Activated T-cell treated with anti-CD3 and anti-CD28 coated beads, Interleukin-2, amount 50 U/mL, for 24 hours (primary cell): Measurements from ENCODE around the gene GAPDHS.

Source experiments
- DNase-seq: peaks from one replicate; pipeline ENCODE4 v3.0.0-alpha.2; 2020
- H3K27ac Mint-ChIP-seq: 2 replicates; pipeline ENCODE4 v1.8.0; 2020; ENCODE audit warnings: mild to moderate bottlenecking, mixed read lengths
- H3K27me3 Mint-ChIP-seq: 2 replicates; pipeline ENCODE4 v1.8.0; 2020; ENCODE audit warnings: mixed read lengths
- H3K36me3 Mint-ChIP-seq: 2 replicates; pipeline ENCODE4 v1.8.0; 2020; ENCODE audit warnings: low read depth, mixed read lengths
- H3K4me1 Mint-ChIP-seq: 2 replicates; pipeline ENCODE4 v1.8.0; 2020; ENCODE audit warnings: low read depth, mixed read lengths
- H3K4me3 Mint-ChIP-seq: 2 replicates; pipeline ENCODE4 v1.8.0; 2020; ENCODE audit warnings: mild to moderate bottlenecking, moderate library complexity, mixed read lengths
- H3K9me3 Mint-ChIP-seq: 2 replicates; pipeline ENCODE4 v1.8.0; 2020; ENCODE audit warnings: mixed read lengths

Gene GAPDHS

GRCh38 chr19:35565016-35565856 lies 32.0 kb downstream of the GAPDHS start:
- H3K9me3 Mint-ChIP-seq, result no peaks in the 10 kb centered on the region
- no peaks in the 10 kb centered on the region for H3K36me3 Mint-ChIP-seq
- H3K4me1 Mint-ChIP-seq, result no peaks in the 10 kb centered on the region
- H3K27ac Mint-ChIP-seq, result no peak overlapping the region
- DNase-seq, result no peak
- peaks cover 66% of the 10 kb centered on the region for H3K27me3 Mint-ChIP-seq
- H3K4me3 Mint-ChIP-seq, result no peak overlapping the region

- Mint-ChIP-seq H3K27ac (no peak overlapping the region), H3K4me1 (peaks cover 2% of the 10 kb centered on the region), H3K36me3 (no peaks in the 10 kb centered on the region), H3K27me3 (peaks cover 61% of the 10 kb centered on the region), H3K4me3 (no peak overlapping the region), H3K9me3 (no peaks in the 10 kb centered on the region)
- no peak for DNase-seq
These were observed 33.5 kb downstream of the GAPDHS start for GRCh38 chr19:35566738-35567137.

GRCh38 chr19:35569281-35569781 lies 36.1 kb downstream of the GAPDHS start:
- H3K27ac Mint-ChIP-seq, result no peak overlapping the region
- H3K9me3 Mint-ChIP-seq, result peaks cover 2% of the 10 kb centered on the region
- peaks cover 41% of the 10 kb centered on the region for H3K27me3 Mint-ChIP-seq

GRCh38 chr19:35571406-35571965 lies 38.2 kb downstream of the GAPDHS start:
- no peak overlapping the region for H3K27ac Mint-ChIP-seq
- peaks cover 2% of the 10 kb centered on the region for H3K4me1 Mint-ChIP-seq
- DNase-seq, result no peak
- peaks cover 28% of the 10 kb centered on the region for H3K27me3 Mint-ChIP-seq
- no peaks in the 10 kb centered on the region for H3K36me3 Mint-ChIP-seq
- no peak overlapping the region for H3K4me3 Mint-ChIP-seq
- H3K9me3 Mint-ChIP-seq, result peaks cover 19% of the 10 kb centered on the region

More at GRCh38 chr19:35569281-35569781, 36.1 kb downstream of the GAPDHS start:
- no peak for DNase-seq
- no peaks in the 10 kb centered on the region for H3K36me3 Mint-ChIP-seq
- H3K4me3 Mint-ChIP-seq, result no peak overlapping the region
- peaks cover 2% of the 10 kb centered on the region for H3K4me1 Mint-ChIP-seq

GRCh38 chr19:35577918-35578317 lies 44.7 kb downstream of the GAPDHS start:
- H3K27ac Mint-ChIP-seq, result no peak overlapping the region
- DNase-seq, result no peak
- H3K4me3 Mint-ChIP-seq, result no peak overlapping the region
- H3K27me3 Mint-ChIP-seq, result peaks cover 26% of the 10 kb centered on the region
- peaks cover 30% of the 10 kb centered on the region for H3K9me3 Mint-ChIP-seq
- no peaks in the 10 kb centered on the region for H3K36me3 Mint-ChIP-seq
- no peaks in the 10 kb centered on the region for H3K4me1 Mint-ChIP-seq

GRCh38 chr19:35578707-35579106 lies 45.5 kb downstream of the GAPDHS start:
- H3K36me3 Mint-ChIP-seq, result no peaks in the 10 kb centered on the region
- no peak overlapping the region for H3K4me3 Mint-ChIP-seq
- H3K4me1 Mint-ChIP-seq, result no peaks in the 10 kb centered on the region
- no peak for DNase-seq
- peaks cover 30% of the 10 kb centered on the region for H3K27me3 Mint-ChIP-seq
- no peak overlapping the region for H3K27ac Mint-ChIP-seq
- peaks cover 28% of the 10 kb centered on the region for H3K9me3 Mint-ChIP-seq

- Mint-ChIP-seq H3K27ac (no peak overlapping the region), H3K4me3 (no peak overlapping the region), H3K36me3 (no peaks in the 10 kb centered on the region), H3K4me1 (no peaks in the 10 kb centered on the region), H3K27me3 (peaks cover 41% of the 10 kb centered on the region), H3K9me3 (peaks cover 1% of the 10 kb centered on the region)
- no peak for DNase-seq
These were observed 49.5 kb downstream of the GAPDHS start for GRCh38 chr19:35582760-35583159.

- no peaks in the 10 kb centered on the region for H3K4me1 Mint-ChIP-seq
- H3K9me3 Mint-ChIP-seq, result no peaks in the 10 kb centered on the region
- no peak within 1 kb of the TSS for H3K4me3 Mint-ChIP-seq
- peaks cover 31% of the 10 kb centered on the region for H3K27me3 Mint-ChIP-seq
- H3K27ac Mint-ChIP-seq, result no peak within 1 kb of the TSS
- peak; percentile 34 for DNase-seq
- H3K36me3 Mint-ChIP-seq, result no peaks in the 10 kb centered on the region
These were observed 52.6 kb downstream of the GAPDHS start, which contains the start of gene PMIS2 for GRCh38 chr19:35585848-35586247. TSS of gene PMIS2 (plus strand) at chr19:35586173. CDS start at chr19:35586260, 87 bp downstream.

GRCh38 chr19:35587321-35587720 lies 54.1 kb downstream of the GAPDHS start:
- no peak overlapping the region for H3K27ac Mint-ChIP-seq
- H3K4me3 Mint-ChIP-seq, result no peak overlapping the region
- H3K36me3 Mint-ChIP-seq, result no peaks in the 10 kb centered on the region
- no peak for DNase-seq
- H3K4me1 Mint-ChIP-seq, result no peaks in the 10 kb centered on the region
- peaks cover 29% of the 10 kb centered on the region for H3K27me3 Mint-ChIP-seq
- no peaks in the 10 kb centered on the region for H3K9me3 Mint-ChIP-seq

GRCh38 chr19:35590875-35591274 lies 57.6 kb downstream of the GAPDHS start:
- H3K27ac Mint-ChIP-seq, result no peak overlapping the region
- no peak overlapping the region for H3K4me3 Mint-ChIP-seq
- no peak for DNase-seq
- H3K9me3 Mint-ChIP-seq, result no peaks in the 10 kb centered on the region
- no peaks in the 10 kb centered on the region for H3K4me1 Mint-ChIP-seq
- no peaks in the 10 kb centered on the region for H3K36me3 Mint-ChIP-seq
- peaks cover 10% of the 10 kb centered on the region for H3K27me3 Mint-ChIP-seq

GRCh38 chr19:35592226-35592625 lies 59.0 kb downstream of the GAPDHS start:
- H3K36me3 Mint-ChIP-seq, result no peaks in the 10 kb centered on the region
- peaks cover 5% of the 10 kb centered on the region for H3K27me3 Mint-ChIP-seq
- DNase-seq, result peak; percentile 40
- H3K9me3 Mint-ChIP-seq, result no peaks in the 10 kb centered on the region
- no peak overlapping the region for H3K4me3 Mint-ChIP-seq
- peaks cover 3% of the 10 kb centered on the region for H3K4me1 Mint-ChIP-seq
- no peak overlapping the region for H3K27ac Mint-ChIP-seq
